Ovary (tissue), 9 donors: Measurements from ENCODE around the gene PSMG4. TPM values are rescaled to one million over a fixed set of nuclear protein-coding genes. Genes with fewer than 3 reads are reported as not detected.

Experiments
- DNase-seq, 5 donors: peaks; one replicate each; pipeline ENCODE4 v3.0.0-alpha.2; 2019 to 2020
- H3K27ac ChIP-seq, 2 donors: fragments of 200-600 bp; one replicate each; pipeline versions ENCODE4 v1.5.1 to v1.8.0; 2019 to 2022
- H3K27me3 ChIP-seq: fragments of 200-600 bp; one replicate; pipeline ENCODE4 v1.8.0; 2022
- H3K36me3 ChIP-seq: fragments of 200-600 bp; sonication (generic); one replicate; pipeline ENCODE4 v1.5.1; 2019
- H3K4me1 ChIP-seq: one replicate; pipeline ENCODE4 v1.8.1; 2013; ENCODE audit warnings: mild to moderate bottlenecking, moderate library complexity; ENCODE audit not compliant: insufficient read depth
- H3K4me3 ChIP-seq: fragments of 200-600 bp; sonication (generic); one replicate; pipeline ENCODE4 v1.5.1; 2017
- H3K9me3 ChIP-seq, 2 donors: fragments of 200-600 bp in 1 of 2; sonication (generic) in 1 of 2; one replicate each; pipeline versions ENCODE4 v1.5.1 to v1.8.1; 2013 to 2019; ENCODE audit warnings: mild to moderate bottlenecking in 1 of 2, moderate library complexity in 1 of 2
- CTCF ChIP-seq, 3 donors: fragments of 450-650 bp in 2 of 3; fragments of 200-600 bp in 1 of 3; IDR thresholded peaks; one replicate each; pipeline versions ENCODE4 v1.5.1 to v1.8.0; 2016 to 2022; ENCODE audit warnings: antibody characterized with exemption in 3 of 3, mild to moderate bottlenecking in 1 of 3
- EP300 ChIP-seq: sonication (generic); formaldehyde crosslinking; IDR thresholded peaks from one replicate; pipeline ENCODE4 v1.6.1; 2017; ENCODE audit warnings: antibody characterized with exemption
- POLR2A ChIP-seq: fragments of 450-650 bp; IDR thresholded peaks from one replicate; pipeline ENCODE4 v1.6.1; 2017; ENCODE audit warnings: antibody characterized with exemption, mild to moderate bottlenecking, moderate library complexity
- whole genome bisulfite sequencing, 3 donors: extraction: QIAGEN DNeasy Blood & Tissue Kit in 1 of 3; methylation state at CpG; one replicate each; pipeline versions ENCODE4 v1.1.5 to v1.1.7; 2013 to 2017; 5-methylcytosine and 5-hydroxymethylcytosine counted together
- intact Hi-C, 4 donors: fragments of 100-400 bp; cut with DNase I; formaldehyde crosslinking; loops; one replicate each; pipeline versions ENCODE4 v1.11.0 to v1.15.1; 2022 to 2023
- polyA plus RNA-seq, 2 donors: library from polyadenylated mRNA; stranded (reverse); fragments of 200-250 nt in 1 of 2; fragments of 350-450 nt in 1 of 2; fragmentation: Illumina TruSeq in 1 of 2; extraction: RNeasy Lipid Tissue Mini Kit (QIAGEN cat#74804) in 1 of 2; gene quantifications; one replicate each; pipeline ENCODE4 v1.2.3, GENCODE V29; 2013 to 2014
- total RNA-seq, 7 donors: library from RNA; depleted of rRNA in 2 of 7; stranded (reverse); fragments of >200 nt in 2 of 7; fragmentation: NEBNext Ultra II Directional in 3 of 7; extraction: Animal tissue kit (Norgen Biotek cat#: 25700) in 3 of 7; gene quantifications; one replicate each; pipeline versions ENCODE4 v1.1.0 to v1.2.4, GENCODE V29; 2016 to 2023
- donor health status: DM: no; HTN: no; CAD: no; lungs with moderate emphysema.
- donor health status: DM: no; HTN: no; CAD: no.
- donor health status: Bipolar disorder and iron deficiency.
- donor health status: DM: yes; HTN: yes; CAD: no.
- donor health status: DM: no; HTN: no; CAD: no.
- donor health status: DM: yes; HTN: yes; CAD: no.

The PSMG4 gene
- total and polyA plus RNA-seq, 9 donors = 8.5 to 34.8 (median 22.7) TPM

- no peaks in the 10 kb centered on the region for H3K36me3 ChIP-seq
- peaks cover 2% of the 10 kb centered on the region for H3K27me3 ChIP-seq
- H3K9me3 ChIP-seq = no peaks in the 10 kb centered on the region
- H3K27ac ChIP-seq = no peak overlapping the region
- TF ChIP-seq POLR2A = no peak
- DNase-seq = peak in 1 of 5 donors; percentile 21
- no peak overlapping the region for H3K4me3 ChIP-seq
- intact Hi-C loops = no loop called here
- WGBS, 3 donors = 1 to 4% (median 2%) methylated on average over 61 to 62 of the region's 62 CpGs
- peaks cover 13% of the 10 kb centered on the region for H3K4me1 ChIP-seq
Measured at GRCh38 chr6:3228771-3229565, 29.8 kb upstream of the PSMG4 start.

GRCh38 chr6:3229566-3230178 lies 29.1 kb upstream of the PSMG4 start:
- Histone ChIP-seq H3K27me3 (peaks cover 2% of the 10 kb centered on the region), H3K36me3 (no peaks in the 10 kb centered on the region), H3K4me3 (no peak overlapping the region), H3K4me1 (peaks cover 13% of the 10 kb centered on the region), H3K9me3 (no peaks in the 10 kb centered on the region), H3K27ac (no peak overlapping the region)
- intact Hi-C loops = no loop called here
- 6 to 13% (median 10%) methylated on average over 28 of the region's 28 CpGs for WGBS, 3 donors
- TF ChIP-seq POLR2A (no peak), EP300 (no peak), CTCF (IDR thresholded peaks at IDR 0.05) (no peak)
- no peak for DNase-seq

GRCh38 chr6:3230256-3230882 lies 28.4 kb upstream of the PSMG4 start:
- Histone ChIP-seq H3K4me1 (peaks cover 13% of the 10 kb centered on the region), H3K27me3 (peaks cover 2% of the 10 kb centered on the region), H3K9me3 (no peaks in the 10 kb centered on the region), H3K36me3 (no peaks in the 10 kb centered on the region), H3K4me3 (no peak overlapping the region), H3K27ac (no peak overlapping the region)
- intact Hi-C loops = no loop called here
- TF ChIP-seq POLR2A = no peak
- no peak for TF ChIP-seq EP300
- TF ChIP-seq CTCF (IDR thresholded peaks at IDR 0.05) = no peak
- DNase-seq = no peak
- 25 to 31% (median 29%) methylated on average over 11 of the region's 11 CpGs for WGBS, 3 donors

GRCh38 chr6:3230900-3231246 lies 27.9 kb upstream of the PSMG4 start:
- H3K27ac ChIP-seq = no peak overlapping the region
- 2 to 6% (median 5%) methylated on average over 11 of the region's 11 CpGs for WGBS, 3 donors
- peaks cover 13% of the 10 kb centered on the region for H3K4me1 ChIP-seq
- no peak for DNase-seq
- no peaks in the 10 kb centered on the region for H3K36me3 ChIP-seq
- H3K27me3 ChIP-seq = peaks cover 2% of the 10 kb centered on the region
- peak overlapping the region; percentile 52 for H3K4me3 ChIP-seq
- intact Hi-C loops = no loop called here
- TF ChIP-seq POLR2A (no peak), CTCF (IDR thresholded peaks at IDR 0.05) (no peak), EP300 (no peak)
- H3K9me3 ChIP-seq = no peaks in the 10 kb centered on the region
